BE2C (cell line): ENCODE results near the gene LIMA1.

Source experiments
- DNase-seq: peaks from one replicate; pipeline ENCODE4 v3.0.0-alpha.2; 2020
- H3K27me3 ChIP-seq: fragments of 250-450 bp; sonication (Bioruptor Pico); 2 replicates; pipeline ENCODE4 v1.5.1; 2020; ENCODE audit warnings: mild to moderate bottlenecking
- H3K36me3 ChIP-seq: fragments of 250-450 bp; sonication (Bioruptor Pico); 2 replicates; pipeline ENCODE4 v1.5.1; 2020; ENCODE audit warnings: mild to moderate bottlenecking
- H3K4me1 ChIP-seq: fragments of 250-450 bp; sonication (Bioruptor Pico); 2 replicates; pipeline ENCODE4 v1.5.1; 2020
- H3K4me3 ChIP-seq: 2 replicates; pipeline ENCODE4 v1.5.1; 2011; ENCODE audit warnings: low read depth, low read length
- H3K9me3 ChIP-seq: fragments of 250-450 bp; sonication (Bioruptor Pico); 2 replicates; pipeline ENCODE4 v1.5.1; 2020
- CTCF ChIP-seq: IDR thresholded peaks from 2 replicates; pipeline ENCODE4 v1.5.1; 2012; ENCODE audit warnings: mild to moderate bottlenecking, low read depth, low read length

Gene LIMA1

DNA sequence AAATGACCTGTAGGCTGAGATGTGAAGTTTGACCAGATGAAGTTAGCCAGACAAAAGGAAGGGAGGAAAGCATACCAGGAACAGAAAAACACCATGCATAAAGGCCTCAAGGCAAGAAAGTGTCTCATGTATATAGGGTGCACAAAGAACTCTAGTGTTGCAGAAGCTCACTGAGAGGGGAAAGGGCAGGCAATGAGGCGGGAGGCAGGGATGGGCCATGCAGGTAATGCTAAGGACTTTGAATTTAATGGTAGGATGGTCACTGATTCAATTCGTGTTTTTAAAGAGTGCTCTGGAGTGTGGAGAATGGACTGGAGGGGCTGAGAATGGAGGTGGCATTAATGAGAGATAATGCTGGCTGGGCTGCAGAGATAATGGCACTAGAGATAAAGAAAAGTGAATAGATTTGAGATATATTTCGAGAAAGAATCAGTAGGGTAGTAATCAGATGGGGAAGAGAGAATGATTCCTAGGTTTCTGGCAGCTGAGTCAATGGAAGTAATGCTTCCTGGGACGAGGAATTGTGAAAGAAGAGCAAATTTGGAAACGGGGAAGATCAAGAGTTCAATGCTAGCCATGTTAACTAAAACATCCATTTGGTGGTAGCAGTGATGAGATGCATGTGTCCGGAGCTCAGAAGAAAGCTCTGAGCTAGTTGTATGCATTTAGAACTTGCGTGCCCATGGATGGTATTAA is 43.1 kb downstream of the LIMA1 start:
- TF ChIP-seq CTCF, result no peak
- Histone ChIP-seq H3K4me3 (no peak overlapping the region), H3K9me3 (no peaks in the 10 kb centered on the region), H3K27me3 (no peaks in the 10 kb centered on the region), H3K4me1 (no peaks in the 10 kb centered on the region), H3K36me3 (no peaks in the 10 kb centered on the region)
- DNase-seq, result no peak

- Histone ChIP-seq H3K4me3 (no peak overlapping the region), H3K27me3 (no peaks in the 10 kb centered on the region), H3K36me3 (no peaks in the 10 kb centered on the region), H3K9me3 (no peaks in the 10 kb centered on the region), H3K4me1 (no peaks in the 10 kb centered on the region)
- DNase-seq, result no peak
- no peak for TF ChIP-seq CTCF
These were observed 43.9 kb downstream of the LIMA1 start for GRCh38 chr12:50239355-50239891.

GRCh38 chr12:50234347-50234746 is 49.0 kb downstream of the LIMA1 start:
- TF ChIP-seq CTCF, result no peak
- Histone ChIP-seq H3K36me3 (no peaks in the 10 kb centered on the region), H3K4me3 (no peak overlapping the region), H3K27me3 (no peaks in the 10 kb centered on the region), H3K9me3 (no peaks in the 10 kb centered on the region), H3K4me1 (no peaks in the 10 kb centered on the region)
- DNase-seq, result no peak

DNA sequence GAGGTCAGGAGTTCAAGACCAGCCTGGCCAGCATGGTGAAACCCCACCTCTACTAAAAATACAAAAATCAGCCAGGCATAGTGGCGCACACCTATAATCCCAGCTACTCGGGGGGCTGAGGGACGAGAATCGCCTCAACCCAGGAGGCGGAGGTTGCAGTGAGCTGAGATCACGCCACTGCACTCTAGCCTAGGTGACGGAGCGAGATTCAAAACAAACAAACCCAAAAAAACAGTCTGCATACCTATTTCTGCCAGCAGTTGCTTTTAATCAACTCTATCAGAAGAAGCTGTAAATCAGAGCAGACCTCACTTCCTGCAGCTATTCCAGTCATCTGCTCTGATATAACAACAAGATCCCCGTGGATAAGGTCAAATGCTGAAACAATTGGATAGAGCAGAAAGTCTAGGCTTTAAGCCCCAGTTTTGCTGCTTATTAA is 50.5 kb downstream of the LIMA1 start:
- no peak for DNase-seq
- Histone ChIP-seq H3K4me3 (no peak overlapping the region), H3K9me3 (no peaks in the 10 kb centered on the region), H3K4me1 (no peaks in the 10 kb centered on the region), H3K36me3 (no peaks in the 10 kb centered on the region), H3K27me3 (no peaks in the 10 kb centered on the region)
- TF ChIP-seq CTCF, result no peak

DNA sequence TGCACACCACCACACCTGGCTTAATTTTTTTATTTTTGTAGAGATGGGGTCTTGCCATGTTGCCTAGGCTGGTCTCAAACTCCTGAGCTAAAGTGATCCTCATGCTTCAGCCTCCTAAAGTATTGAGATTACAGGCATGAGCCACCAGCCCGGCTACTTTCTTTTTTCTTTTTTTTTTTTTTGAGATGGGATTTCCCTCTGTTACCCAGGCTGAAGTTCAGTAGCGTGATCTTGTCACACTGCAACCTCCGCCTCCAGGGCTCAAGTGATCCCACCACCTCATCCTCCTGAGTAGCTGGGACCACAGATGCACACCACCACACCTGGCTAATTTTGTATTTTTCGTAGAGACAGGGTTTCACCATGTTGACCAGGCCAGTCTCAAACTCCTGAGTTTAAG is 51.1 kb downstream of the LIMA1 start:
- H3K27me3 ChIP-seq, result no peaks in the 10 kb centered on the region
- H3K4me3 ChIP-seq, result no peak overlapping the region
- H3K36me3 ChIP-seq, result no peaks in the 10 kb centered on the region
- no peaks in the 10 kb centered on the region for H3K4me1 ChIP-seq
- no peaks in the 10 kb centered on the region for H3K9me3 ChIP-seq
- TF ChIP-seq CTCF, result no peak
- no peak for DNase-seq

- no peak overlapping the region for H3K4me3 ChIP-seq
- H3K9me3 ChIP-seq, result no peaks in the 10 kb centered on the region
- TF ChIP-seq CTCF, result no peak
- DNase-seq, result no peak
- no peaks in the 10 kb centered on the region for H3K27me3 ChIP-seq
- no peaks in the 10 kb centered on the region for H3K4me1 ChIP-seq
- H3K36me3 ChIP-seq, result no peaks in the 10 kb centered on the region
These were observed 52.0 kb downstream of the LIMA1 start for GRCh38 chr12:50231346-50231745.
